Lower leg skin (tissue), 4 donors: ENCODE data around the gene ANO7. TPM values are rescaled to one million over a fixed set of nuclear protein-coding genes. Genes with fewer than 3 reads are reported as not detected.

Experiments
- DNase-seq, 2 donors: peaks; one replicate each; pipeline ENCODE4 v3.0.0-alpha.2; 2019; ENCODE audit warnings: low spot score in 2 of 2
- H3K4me3 ChIP-seq: fragments of 200-600 bp; sonication (generic); 2 replicates; pipeline ENCODE4 v1.5.1; 2017; ENCODE audit warnings: mild to moderate bottlenecking, low read depth; ENCODE audit not compliant: poor library complexity, severe bottlenecking
- CTCF ChIP-seq, 3 donors: fragments of 450-650 bp; IDR thresholded peaks; one replicate each; pipeline ENCODE4 v1.5.1; 2016; ENCODE audit warnings: antibody characterized with exemption in 3 of 3, mild to moderate bottlenecking in 3 of 3, moderate library complexity in 2 of 3
- POLR2A ChIP-seq, 2 donors: fragments of 450-650 bp; IDR thresholded peaks; one replicate each; pipeline ENCODE4 v1.6.1; 2016 to 2017; ENCODE audit warnings: antibody characterized with exemption in 2 of 2, mild to moderate bottlenecking in 1 of 2, moderate library complexity in 1 of 2
- WGBS, 2 donors: methylation state at CpG; one replicate each; pipeline ENCODE4 v1.1.5; 2018; 5-methylcytosine and 5-hydroxymethylcytosine counted together
- intact Hi-C: fragments of 100-400 bp; cut with DNase I; formaldehyde crosslinking; loops from one replicate; pipeline ENCODE4 v1.15.0; 2023; ENCODE audit warnings: low total_unique reads
- total RNA-seq, 4 donors: library from RNA; depleted of rRNA; stranded (reverse); fragments of >200 nt; gene quantifications; one replicate each; pipeline ENCODE4 v1.1.0, GENCODE V29; 2016

The ANO7 gene
- total RNA-seq, 4 donors from 2014 or later: 0.19 to 0.67 (median 0.35) TPM

- TF ChIP-seq POLR2A (IDR thresholded peaks at IDR 0.05) (no peak), CTCF (IDR thresholded peaks at IDR 0.05) (no peak)
- no peak overlapping the region for H3K4me3 ChIP-seq
- DNase-seq: no peak
- intact Hi-C loops: no loop called here
- WGBS, 2 donors: 94 to 99% methylated on average over 12 of the region's 12 CpGs
Observed at GRCh38 chr2:241177526-241178334, 10.7 kb upstream of the ANO7 start.

GRCh38 chr2:241178961-241179360 is 9.5 kb upstream of the ANO7 start:
- no peak for TF ChIP-seq CTCF (IDR thresholded peaks at IDR 0.05)
- no peak for TF ChIP-seq POLR2A (IDR thresholded peaks at IDR 0.05)
- WGBS, 2 donors: 74% methylated on average over 4 of the region's 4 CpGs
- intact Hi-C loops: no loop called here
- no peak for DNase-seq
- no peak overlapping the region for H3K4me3 ChIP-seq

GRCh38 chr2:241179899-241180298 is 8.6 kb upstream of the ANO7 start:
- no peak for DNase-seq
- TF ChIP-seq POLR2A (IDR thresholded peaks at IDR 0.05) (no peak), CTCF (IDR thresholded peaks at IDR 0.05) (no peak)
- no peak overlapping the region for H3K4me3 ChIP-seq
- intact Hi-C loops: no loop called here
- WGBS, 2 donors: 54 to 74% methylated on average over 4 of the region's 4 CpGs

GRCh38 chr2:241180495-241180894 is 8.0 kb upstream of the ANO7 start:
- intact Hi-C loops: no loop called here

GRCh38 chr2:241182126-241182525 is 6.4 kb upstream of the ANO7 start:
- 91 to 100% methylated on average over 3 of the region's 3 CpGs for WGBS, 2 donors
- intact Hi-C loops: no loop called here
- no peak for TF ChIP-seq POLR2A (IDR thresholded peaks at IDR 0.05)
- no peak for TF ChIP-seq CTCF (IDR thresholded peaks at IDR 0.05)
- H3K4me3 ChIP-seq: no peak overlapping the region
- peak in 1 of 2 donors; percentile 56 for DNase-seq

More at GRCh38 chr2:241180495-241180894, 8.0 kb upstream of the ANO7 start:
- TF ChIP-seq CTCF (IDR thresholded peaks at IDR 0.05) (no peak), POLR2A (IDR thresholded peaks at IDR 0.05) (no peak)
- no peak for DNase-seq
- H3K4me3 ChIP-seq: no peak overlapping the region
- 88 to 93% methylated on average over 12 of the region's 12 CpGs for WGBS, 2 donors
